ENCODE measurements around the gene PHACTR4.
"Not testable (repeated sequence)": the region's sequence is repeated elsewhere in the genome, so short reads cannot be mapped to it uniquely, and the experiment has no call there.

PHACTR4 gene

DNA sequence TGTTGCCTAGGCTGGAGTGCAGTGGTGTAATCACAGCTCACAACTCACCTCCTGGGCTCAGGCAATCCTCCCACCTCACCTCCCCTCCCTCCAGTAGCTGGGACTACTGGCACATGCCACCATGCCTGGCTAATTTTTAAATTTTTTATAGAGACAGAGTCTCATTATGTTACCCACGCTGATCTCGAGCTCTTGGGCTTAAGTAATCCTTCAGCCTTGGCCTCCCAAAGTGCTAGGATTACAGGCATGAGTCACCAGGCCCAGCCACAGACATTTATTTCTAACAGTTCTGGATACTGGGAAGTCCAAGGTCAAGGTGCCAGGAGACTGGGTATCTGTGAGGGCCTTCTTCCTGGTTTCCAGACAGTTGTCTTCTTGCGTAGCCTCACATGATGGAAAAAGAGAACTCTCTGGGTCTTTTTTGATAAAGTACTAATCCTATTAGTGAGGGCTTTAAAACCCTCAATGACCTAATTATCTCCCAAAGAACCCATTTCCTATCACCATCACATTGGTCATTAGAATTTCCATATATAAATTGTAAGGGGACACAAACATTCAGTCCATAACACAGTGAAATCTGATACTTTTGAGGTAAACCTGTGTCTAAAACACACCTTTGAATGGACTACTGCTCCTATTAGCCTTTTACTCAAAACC is 67.9 kb downstream of the PHACTR4 start:
- DNase-seq (ENCODE audit: low spot score) = no peak

DNA sequence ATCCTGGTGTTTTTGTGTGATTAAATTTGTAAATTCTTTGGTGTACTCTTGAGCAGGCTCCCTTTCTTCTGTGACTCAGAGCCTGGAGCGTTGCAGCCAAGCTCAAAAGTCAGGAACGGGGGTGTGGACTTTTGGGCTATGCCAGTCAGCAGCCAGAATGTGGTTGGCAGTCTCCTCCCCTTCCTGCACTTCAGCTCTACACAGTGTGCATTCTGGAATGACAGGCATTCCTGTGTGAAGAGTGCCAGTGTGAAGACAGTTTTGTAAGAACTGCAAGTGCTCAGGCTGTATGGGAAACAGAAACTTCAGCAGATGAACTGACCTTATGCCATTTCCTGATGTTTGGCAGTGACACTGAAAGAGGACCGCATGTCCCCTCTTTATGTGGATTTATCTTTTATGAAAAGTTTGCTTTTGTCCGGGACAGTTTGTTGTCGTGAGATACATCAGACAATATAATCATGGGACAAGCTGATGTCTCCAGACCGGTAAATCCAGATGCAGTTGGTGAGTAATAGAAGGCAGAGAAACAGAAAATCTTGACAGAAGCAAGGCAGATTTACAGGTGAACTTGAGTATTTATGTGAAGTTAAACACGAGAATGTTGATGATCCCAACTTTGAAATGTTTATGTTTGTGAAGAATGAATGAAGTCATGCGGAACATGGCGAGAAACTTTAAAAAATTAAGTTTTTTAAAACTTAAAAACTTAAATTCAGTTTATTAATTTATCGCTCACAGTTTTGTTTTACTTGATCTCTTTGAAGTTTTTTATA is 68.6 kb downstream of the PHACTR4 start:
- DNase-seq (ENCODE audit: low spot score) = peak; percentile 92

DNA sequence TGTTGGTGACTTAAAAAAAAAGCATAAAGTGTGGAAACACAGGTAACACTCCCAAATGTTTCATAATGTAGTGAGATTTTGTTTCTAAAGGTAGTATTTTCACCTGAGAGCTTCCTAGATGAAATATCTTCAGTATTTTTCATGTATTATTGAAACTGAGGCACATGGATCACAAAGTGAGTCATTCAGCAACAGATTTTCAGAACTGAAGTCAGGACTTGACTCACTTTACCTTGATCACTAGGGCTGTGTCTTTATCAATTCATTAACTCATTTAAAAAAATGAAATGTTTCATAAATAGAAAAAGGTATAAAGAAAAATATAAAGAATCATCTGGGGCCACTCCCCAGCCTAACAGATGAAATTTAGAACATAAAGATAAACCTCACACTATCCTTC is 69.8 kb downstream of the PHACTR4 start:
- DNase-seq (ENCODE audit: low spot score) = no peak

DNA sequence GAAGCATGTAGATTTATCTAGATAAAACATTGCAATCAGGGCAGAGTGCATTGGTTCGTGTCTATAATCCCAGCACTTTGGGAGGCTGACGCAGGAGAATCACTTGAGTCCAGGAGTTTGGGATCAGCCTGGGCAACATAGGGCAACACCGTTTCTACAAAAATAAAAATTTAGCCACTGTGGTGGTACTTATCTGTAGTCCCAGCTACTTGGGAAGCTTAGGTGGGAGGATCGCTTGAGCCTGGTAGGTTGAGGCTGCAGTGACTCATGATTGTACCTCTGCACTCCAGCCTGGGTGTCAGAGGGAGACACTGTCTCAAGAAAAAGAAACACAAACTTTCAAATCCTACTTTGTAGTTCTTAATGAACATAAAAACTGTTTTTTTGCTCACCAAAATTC is 72.1 kb downstream of the PHACTR4 start:
- no peak for DNase-seq (ENCODE audit: low spot score)

DNA sequence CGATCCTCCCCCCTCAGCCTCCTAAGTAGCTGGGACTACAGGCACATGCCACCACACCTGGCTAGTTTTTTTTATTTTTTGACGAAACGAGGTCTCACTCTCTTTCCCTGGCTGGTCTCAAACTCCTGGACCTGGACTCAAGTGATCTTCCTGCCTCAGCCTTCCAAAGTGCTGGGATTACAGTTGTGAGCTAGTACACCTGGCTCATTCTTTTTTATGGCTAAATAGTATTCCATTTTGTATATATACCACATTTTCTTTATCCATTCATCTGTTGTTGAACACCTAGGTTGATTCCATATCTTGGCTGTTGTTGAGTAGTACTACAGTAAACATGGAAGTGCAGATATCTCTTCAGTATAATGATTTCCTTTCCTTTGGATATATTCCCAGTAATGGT is 74.0 kb downstream of the PHACTR4 start:
- no peak for DNase-seq (ENCODE audit: low spot score)

DNA sequence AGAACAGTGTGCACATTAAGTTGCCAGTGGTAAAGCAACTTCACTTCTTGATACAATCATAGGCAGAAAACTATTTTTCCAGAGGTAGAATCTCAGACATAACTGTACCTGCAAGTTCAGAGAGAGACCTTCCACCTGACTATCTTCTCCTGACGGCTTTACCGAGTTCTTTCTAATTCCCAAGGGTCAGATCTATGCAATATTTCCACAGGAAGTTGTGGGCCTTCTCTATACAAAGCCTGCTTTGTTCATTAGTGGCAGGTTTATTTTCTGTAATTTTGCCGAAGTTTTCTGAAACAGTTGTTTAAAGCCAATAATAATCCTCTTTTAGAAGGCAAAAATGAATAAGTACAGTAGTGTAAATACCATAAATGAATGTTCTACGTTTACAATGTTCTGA is 78.1 kb downstream of the PHACTR4 start:
- DNase-seq (ENCODE audit: low spot score) = no peak

DNA sequence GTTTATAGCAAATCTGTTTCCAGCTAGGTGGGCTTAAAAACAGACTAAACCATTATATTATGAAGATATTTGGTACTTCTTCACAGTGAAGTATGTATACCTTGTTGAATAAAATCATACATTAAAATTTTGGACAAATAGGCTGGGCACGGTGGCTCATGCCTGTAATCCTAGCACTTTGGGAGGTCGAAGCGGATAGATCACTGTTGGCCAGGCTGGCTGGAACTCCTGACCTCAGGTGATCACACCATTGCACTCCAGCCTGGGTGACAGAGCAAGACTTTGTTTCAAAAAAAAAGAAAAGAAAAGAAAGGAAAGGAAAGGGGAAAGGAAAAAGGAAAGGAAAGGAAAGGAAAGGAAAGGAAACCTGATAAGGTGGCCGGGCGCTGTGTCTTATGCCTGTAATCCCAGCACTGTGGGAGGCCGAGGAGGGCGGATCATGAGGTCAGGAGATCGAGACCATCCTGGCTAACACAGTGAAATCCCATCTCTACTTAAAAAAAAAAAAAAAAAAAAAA is 78.6 kb downstream of the PHACTR4 start:
- not testable (repeated sequence) for DNase-seq (ENCODE audit: low spot score)

DNA sequence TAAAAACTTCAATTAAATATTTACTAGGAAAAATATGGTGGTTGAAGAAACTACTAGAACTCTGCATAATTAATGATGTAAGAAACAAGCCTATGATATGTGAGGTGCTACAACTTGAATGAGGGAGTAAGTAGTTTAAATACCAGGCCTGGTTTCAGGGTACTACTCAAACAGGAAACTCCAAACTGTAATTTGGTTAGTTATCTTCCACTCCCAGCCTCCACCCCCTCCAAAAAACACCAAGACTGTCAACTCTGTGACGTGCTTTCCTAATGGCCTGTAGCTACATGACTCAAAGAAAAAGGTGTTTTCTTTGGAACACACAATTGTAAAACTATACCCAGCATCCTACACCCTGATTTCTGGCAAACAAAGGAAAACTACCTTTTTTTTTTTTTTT is 80.4 kb downstream of the PHACTR4 start:
- DNase-seq (ENCODE audit: low spot score) = no peak

DNA sequence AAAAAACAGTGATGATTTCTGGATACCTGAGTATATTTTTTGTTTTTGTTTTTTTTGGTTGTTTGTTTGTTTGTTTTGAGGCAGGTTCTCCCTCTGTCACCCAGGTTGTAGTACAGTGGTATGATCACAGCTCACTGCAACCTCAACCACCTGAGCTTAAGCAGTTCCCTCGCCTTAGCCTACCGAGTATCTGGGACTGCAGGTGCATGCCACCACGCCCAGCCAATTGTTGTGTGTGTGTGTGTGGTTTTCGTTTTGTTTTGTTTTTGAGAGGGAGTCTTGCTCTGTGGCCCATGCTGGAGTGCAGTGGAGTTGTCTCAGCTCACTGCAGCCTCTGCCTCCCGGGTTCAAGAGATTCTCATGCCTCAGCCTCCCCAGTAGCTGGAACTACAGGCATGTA is 81.0 kb downstream of the PHACTR4 start:
- DNase-seq (ENCODE audit: low spot score) = no peak

DNA sequence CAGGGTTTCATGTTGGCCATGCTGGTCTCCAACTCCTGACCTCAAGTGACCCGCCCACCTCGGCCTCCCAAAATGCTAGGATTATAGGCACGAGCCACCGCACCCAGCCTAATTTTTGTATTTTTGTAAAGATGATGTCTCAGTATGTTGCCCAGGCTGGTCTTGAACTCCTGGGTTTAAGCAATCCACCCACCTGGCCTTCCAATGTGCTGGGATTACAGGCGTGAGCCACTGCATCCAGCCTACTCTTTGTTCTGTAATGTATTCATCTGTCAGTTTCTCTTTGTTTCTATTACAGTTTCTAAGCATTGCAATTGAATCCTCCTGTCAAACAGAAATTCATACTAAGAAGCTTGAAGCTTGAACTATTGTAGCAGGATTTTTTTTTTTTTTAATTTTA is 81.5 kb downstream of the PHACTR4 start:
- DNase-seq (ENCODE audit: low spot score) = no peak

DNA sequence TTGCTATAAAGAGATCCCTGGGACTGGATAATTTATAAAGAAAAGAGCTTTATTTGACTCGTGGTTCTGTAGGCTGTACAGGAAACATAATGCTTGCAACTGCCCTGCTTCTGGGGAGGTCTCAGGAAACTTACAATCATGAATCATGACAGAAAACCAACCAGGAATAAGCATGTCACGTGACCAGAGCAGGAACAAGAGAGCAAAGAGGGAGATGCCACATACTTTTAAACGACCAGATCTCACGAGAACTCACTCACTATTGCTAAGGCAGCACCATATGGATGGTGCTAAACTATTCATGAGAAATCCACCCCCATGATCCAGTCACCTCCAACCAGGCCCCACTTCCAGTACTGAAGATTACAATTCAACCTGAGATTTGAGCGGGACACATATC is 86.5 kb downstream of the PHACTR4 start:
- DNase-seq (ENCODE audit: low spot score) = peak; percentile 32

DNA sequence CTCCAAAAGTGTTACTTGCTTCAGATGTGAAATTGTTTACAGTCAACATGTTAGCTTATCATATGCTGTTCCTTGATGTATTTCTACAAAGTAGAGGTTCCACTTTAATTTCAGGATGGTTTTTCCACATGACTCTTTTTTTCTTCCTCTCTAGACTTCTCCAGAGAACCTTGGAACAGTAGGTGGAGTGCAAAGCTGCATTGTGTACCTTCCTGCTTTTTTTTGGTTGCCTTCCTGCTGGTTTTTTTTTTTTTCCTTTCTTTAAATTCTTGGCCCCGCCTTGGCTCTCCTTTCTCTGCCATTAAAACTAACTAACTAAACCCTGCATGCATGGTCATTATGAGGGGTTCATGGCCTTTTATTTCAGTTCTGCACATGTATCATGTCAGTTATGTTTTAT is 88.1 kb downstream of the PHACTR4 start:
- DNase-seq (ENCODE audit: low spot score) = no peak

DNA sequence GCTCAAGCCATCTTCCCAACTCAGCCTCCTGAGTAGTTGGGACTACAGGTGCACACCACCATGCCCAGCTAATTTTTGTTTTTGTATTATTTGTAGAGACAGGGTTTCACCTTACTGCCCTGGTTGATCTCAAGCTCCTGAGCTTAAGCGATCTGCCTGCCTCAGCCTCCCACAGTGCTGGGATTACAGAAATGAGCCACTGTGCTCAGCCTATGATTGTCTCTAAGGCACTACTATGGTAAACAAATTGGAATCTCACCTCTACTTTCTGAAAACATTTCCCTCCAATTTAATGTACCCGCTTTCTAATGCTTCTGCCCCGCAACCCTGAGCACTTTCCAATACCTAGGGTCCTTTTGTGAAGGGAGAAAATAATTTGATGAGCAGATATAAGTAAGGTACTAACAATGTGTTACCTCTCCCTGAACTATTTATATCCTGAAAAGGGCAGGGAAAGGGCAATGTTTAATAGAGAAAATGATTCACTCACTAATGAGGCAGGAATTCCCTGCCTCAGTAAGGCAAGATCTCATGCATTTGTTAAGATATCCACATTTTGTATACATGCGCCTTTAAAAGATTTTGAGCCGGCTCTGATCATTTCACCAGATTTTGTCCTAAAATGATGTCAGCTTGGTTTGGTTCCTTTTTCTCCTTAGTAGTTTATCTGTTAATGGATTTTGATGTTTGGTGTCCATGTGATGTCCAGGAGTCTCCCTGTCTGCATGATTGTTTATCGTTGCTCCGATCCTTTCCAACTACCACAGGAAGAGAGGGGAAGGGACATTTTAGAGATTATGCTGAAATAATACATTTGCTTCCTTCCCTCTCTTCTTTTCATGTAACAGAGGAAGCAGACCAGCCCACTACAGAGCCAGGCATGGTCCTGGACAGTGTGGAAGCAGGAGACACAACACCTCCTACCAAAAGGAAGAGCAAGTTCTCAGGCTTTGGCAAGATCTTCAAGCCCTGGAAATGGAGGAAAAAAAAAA is 89.0 kb downstream of the PHACTR4 start:
- DNase-seq (ENCODE audit: low spot score) = no peak

DNA sequence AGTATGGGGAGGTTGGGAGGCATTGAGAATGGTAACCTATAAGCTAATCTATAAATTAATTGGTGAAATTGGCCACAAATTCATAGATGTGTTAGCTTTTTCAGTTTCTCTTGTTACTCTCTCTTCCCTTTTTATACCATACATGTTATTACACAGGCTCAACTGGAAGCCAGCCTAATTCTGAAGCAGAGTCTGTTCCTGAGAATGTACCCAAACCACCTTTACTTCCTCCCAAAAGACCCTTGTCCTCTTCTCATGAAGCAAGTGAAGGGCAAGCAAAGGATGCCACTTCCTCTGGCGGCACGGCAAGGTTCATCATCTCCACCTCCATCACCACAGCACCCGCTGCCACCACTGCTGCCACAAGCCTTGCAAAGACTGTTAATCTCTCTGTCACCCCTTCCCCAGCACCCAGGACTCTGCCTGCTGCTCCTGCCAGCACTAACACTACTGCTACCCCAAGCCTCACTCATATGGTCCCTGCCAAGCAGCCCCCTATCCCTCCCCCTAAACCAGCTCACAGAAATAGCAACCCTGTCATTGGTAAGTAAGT is 96.8 kb downstream of the PHACTR4 start:
- no peak for DNase-seq (ENCODE audit: low spot score)

DNA sequence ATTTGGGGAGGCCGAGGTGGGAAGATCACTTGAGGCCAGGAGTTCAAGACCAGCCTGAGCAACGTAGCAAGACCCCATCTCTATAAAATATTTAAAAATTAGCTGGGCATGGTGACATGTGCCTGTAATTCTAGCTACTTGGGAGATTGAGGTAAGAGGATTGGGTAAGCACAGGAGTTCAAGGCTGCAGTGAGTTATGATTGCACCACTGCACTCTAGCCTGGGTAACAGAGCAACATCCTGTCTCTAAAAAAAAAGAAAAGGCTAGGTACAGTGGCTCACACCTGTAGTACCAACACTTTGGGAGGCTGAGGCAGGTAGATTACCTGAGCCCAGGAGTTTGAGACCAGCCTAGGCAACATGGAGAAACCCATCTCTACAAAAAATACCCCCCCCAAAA is 100.6 kb downstream of the PHACTR4 start:
- DNase-seq (ENCODE audit: low spot score) = no peak

DNA sequence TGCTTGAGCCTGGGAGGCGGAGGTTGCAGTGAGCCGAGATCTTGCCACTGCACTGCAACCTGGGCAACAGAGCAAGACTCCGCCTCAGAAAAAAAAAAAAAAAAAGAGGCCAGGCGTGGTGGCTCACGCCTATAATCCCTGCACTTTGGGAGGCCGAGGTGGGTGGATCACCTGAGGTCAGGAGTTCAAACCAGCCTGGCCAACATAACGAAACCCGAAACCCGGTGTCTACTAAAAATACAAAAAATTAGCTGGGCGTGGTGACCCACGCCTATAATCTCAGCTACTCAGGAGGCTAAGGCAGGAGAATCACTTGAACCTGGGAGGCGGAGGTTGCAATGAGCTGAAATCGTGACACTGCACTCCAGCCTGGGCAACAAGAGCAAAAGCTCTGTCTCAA is 110.0 kb downstream of the PHACTR4 start:
- not testable (repeated sequence) for DNase-seq (ENCODE audit: low spot score)

DNA sequence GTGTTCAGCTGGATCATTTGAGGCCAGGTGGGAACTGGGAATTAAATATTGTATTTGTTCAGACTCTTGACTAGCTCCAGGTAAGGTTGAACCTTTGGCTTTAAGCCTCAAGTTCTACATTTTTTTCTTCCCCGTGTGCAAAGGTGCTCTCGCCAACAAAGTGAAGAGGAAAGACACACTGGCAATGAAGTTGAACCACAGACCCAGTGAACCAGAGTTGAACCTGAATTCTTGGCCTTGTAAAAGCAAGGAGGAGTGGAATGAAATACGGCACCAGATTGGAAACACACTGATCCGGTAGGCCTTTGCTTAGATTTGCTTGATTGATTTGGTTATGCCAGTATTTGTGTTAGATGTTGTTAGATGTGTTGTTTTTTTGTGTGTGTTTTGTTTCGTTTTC is 110.8 kb downstream of the PHACTR4 start:
- DNase-seq (ENCODE audit: low spot score) = no peak

DNA sequence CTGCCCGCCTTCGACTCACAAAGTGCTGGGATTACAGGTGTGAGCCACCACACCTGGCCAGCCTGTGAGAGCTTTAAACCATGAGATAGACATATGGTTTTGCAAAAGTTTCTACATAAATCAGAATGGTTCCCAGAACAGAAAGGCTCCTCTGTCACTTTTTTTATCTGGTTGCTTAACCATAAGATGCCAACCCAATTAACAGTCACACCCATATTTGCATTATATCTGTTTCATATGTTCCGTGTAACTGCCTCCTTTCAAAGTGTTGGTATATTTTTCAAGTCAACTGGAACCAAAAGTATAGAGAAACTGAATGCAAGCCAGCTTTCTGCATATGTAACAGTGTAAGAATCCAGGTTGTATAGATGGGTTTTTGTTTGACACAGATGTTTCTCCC is 112.6 kb downstream of the PHACTR4 start:
- no peak for DNase-seq (ENCODE audit: low spot score)

DNA sequence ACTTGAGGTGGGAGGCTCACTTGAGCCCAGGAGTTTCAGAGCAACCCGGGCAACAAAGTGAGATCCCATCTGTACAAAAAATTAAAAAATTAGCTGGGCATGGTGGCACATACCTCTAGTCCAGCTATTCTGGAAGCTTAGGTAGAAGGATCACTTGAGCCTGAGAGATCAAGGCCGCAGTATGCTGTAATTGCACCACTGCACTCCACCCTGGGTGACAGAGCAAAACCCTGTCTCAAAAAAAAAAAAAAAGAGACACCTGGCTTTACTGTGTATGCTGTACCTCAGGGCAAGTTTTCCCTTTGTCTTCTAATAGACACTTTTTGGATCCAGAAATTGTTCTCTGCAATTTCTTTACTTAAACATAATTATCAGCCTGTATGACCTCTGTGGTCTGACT is 113.2 kb downstream of the PHACTR4 start:
- no peak for DNase-seq (ENCODE audit: low spot score)

DNA sequence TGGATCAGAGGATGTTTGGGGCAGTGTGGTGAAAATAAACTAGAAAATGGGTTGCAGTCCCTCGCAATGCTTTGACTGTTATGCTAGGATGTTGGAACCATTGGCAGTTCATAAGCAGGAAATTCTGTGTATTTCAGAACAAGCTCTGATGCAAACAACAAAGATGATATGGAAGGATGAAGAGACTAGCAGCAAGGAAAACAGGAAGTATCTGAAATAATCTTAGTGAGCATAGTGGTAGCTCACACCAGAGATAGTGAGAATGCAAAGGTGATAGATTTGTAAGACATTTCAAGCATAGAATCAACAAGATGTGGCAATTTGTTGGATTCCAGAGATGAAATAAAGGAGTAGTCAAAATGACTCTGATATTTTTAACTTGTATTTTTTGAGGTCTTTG is 125.2 kb downstream of the PHACTR4 start:
- DNase-seq (ENCODE audit: low spot score) = no peak

DNA sequence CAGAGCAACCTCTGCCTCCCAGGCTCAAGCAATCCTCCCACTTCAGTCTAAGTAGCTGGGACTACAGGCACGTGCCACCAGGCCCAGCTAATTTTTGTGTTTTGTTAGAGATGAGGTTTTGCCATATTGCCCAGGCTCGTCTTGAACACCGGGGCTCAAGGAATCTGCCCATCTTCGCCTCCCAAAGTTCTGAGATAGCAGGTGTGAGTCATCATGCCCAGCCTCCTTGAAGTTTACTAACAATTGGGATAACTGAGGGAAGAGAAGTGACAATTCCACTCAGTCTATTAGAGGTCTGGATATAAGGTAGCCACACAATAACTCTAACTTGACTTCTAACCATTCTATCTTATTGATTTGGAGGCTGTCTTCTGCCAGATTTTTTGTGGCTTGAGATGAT is 130.0 kb downstream of the PHACTR4 start:
- no peak for DNase-seq (ENCODE audit: low spot score)

DNA sequence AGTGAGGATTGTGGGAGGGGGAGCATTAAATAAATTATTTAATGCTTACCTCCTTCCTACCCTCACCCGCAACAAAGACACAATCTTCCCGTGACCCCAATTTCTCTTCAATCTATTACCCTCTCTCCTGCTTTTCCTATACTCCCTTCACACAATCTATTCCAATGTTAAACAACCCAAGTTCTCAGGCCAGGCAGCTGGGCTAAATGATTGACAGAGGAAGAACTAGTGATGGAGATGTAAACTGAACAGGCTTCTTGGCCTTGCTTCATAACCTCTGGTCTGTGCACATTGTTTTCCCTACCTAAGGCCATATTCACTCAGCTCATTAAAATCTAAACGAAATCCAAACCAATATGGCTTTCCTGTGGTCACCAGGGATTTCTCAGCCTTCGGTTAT is 132.4 kb downstream of the PHACTR4 start:
- no peak for DNase-seq (ENCODE audit: low spot score)

Measured in AG20443 (cell line).